ENCODE results near the gene UBR3. TPM values are rescaled to one million over a fixed set of nuclear protein-coding genes. Genes with fewer than 3 reads are reported as not detected.
"Not testable (repeated sequence)": the region's sequence is repeated elsewhere in the genome, so short reads cannot be mapped to it uniquely, and the experiment has no call there.

Gene UBR3
- total RNA-seq, 2 donors from 2014 or later = 20.4 to 24.8 TPM

GRCh38 chr2:169946546-169946945 lies 119.3 kb downstream of the UBR3 start:
- H3K9me3 ChIP-seq (ENCODE audit: control insufficient read depth, low read length) = no peaks in the 10 kb centered on the region
- H3K4me1 ChIP-seq (ENCODE audit: control insufficient read depth, insufficient read depth, low read length) = peaks cover 3% of the 10 kb centered on the region
- DNase-seq = no peak
- H3K27me3 Mint-ChIP-seq (ENCODE audit: insufficient read depth) = no peaks in the 10 kb centered on the region
- H3K27ac Mint-ChIP-seq = no peak overlapping the region
- H3K9ac ChIP-seq (ENCODE audit: extremely low read depth, low read length, poor library complexity, severe bottlenecking) = no peak overlapping the region
- TF ChIP-seq, protein P1, sequence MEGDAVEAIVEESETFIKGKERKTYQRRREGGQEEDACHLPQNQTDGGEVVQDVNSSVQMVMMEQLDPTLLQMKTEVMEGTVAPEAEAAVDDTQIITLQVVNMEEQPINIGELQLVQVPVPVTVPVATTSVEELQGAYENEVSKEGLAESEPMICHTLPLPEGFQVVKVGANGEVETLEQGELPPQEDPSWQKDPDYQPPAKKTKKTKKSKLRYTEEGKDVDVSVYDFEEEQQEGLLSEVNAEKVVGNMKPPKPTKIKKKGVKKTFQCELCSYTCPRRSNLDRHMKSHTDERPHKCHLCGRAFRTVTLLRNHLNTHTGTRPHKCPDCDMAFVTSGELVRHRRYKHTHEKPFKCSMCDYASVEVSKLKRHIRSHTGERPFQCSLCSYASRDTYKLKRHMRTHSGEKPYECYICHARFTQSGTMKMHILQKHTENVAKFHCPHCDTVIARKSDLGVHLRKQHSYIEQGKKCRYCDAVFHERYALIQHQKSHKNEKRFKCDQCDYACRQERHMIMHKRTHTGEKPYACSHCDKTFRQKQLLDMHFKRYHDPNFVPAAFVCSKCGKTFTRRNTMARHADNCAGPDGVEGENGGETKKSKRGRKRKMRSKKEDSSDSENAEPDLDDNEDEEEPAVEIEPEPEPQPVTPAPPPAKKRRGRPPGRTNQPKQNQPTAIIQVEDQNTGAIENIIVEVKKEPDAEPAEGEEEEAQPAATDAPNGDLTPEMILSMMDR (conservative IDR thresholded peaks at IDR 0.05) = no peak
- no CpG with 5 or more reads among the region's 1 CpG for WGBS, 2 experiments (ENCODE audit: insufficient coverage in 1 of 2, insufficient read length in 1 of 2)
- no peak overlapping the region for H3K4me3 ChIP-seq (ENCODE audit: low read length)
- peaks cover 4% of the 10 kb centered on the region for H3K36me3 Mint-ChIP-seq (ENCODE audit: low read depth)
- H3K9me3 Mint-ChIP-seq = no peaks in the 10 kb centered on the region
- no peaks in the 10 kb centered on the region for H3K27me3 ChIP-seq (ENCODE audit: control insufficient read depth, insufficient read depth, low read length, poor library complexity, severe bottlenecking)
- no peak overlapping the region for H3K27ac ChIP-seq (ENCODE audit: low read depth, low read length)
- H3K4me3 Mint-ChIP-seq = no peak overlapping the region
- H3K36me3 ChIP-seq (ENCODE audit: control insufficient read depth, insufficient read depth, low read length) = peaks cover 4% of the 10 kb centered on the region
- H3K4me1 Mint-ChIP-seq = peaks cover 20% of the 10 kb centered on the region

DNA sequence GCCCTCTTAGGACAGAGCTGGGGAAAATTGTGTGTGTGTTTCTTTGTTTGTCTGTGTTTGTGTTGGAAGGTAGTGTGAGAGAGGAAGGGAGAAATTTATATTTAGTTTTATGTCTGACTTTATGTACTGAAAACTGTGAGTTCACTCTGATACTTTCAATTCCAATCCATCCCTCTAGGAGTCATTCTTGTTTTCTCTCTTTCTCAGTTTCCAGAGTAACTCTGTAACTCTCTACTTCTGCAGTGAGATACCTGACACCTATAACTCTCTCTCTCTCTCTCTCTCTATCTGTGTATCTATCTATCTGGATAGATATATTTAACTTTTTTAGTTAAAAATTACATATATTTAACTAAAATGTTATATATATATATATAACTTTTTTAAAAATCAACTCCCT lies 128.7 kb downstream of the UBR3 start:
- H3K27ac ChIP-seq (ENCODE audit: low read depth, low read length) = no peak overlapping the region
- no peaks in the 10 kb centered on the region for H3K4me1 ChIP-seq (ENCODE audit: control insufficient read depth, insufficient read depth, low read length)
- Mint-ChIP-seq H3K27ac (no peak overlapping the region), H3K4me1 (peaks cover 6% of the 10 kb centered on the region), H3K9me3 (no peaks in the 10 kb centered on the region), H3K36me3 (ENCODE audit: low read depth) (peaks cover 22% of the 10 kb centered on the region), H3K27me3 (ENCODE audit: insufficient read depth) (no peaks in the 10 kb centered on the region), H3K4me3 (no peak overlapping the region)
- H3K27me3 ChIP-seq (ENCODE audit: control insufficient read depth, insufficient read depth, low read length, poor library complexity, severe bottlenecking) = no peaks in the 10 kb centered on the region
- H3K9ac ChIP-seq (ENCODE audit: extremely low read depth, low read length, poor library complexity, severe bottlenecking) = no peak overlapping the region
- peaks cover 17% of the 10 kb centered on the region for H3K36me3 ChIP-seq (ENCODE audit: control insufficient read depth, insufficient read depth, low read length)
- peaks cover 5% of the 10 kb centered on the region for H3K9me3 ChIP-seq (ENCODE audit: control insufficient read depth, low read length)
- no peak for DNase-seq
- TF ChIP-seq, protein P1 (conservative IDR thresholded peaks at IDR 0.05) = peak; percentile 22
- H3K4me3 ChIP-seq (ENCODE audit: low read length) = no peak overlapping the region

- DNase-seq; H3K27me3 ChIP-seq (ENCODE audit: control insufficient read depth, insufficient read depth, low read length, poor library complexity, severe bottlenecking); H3K27ac Mint-ChIP-seq; H3K4me1 ChIP-seq (ENCODE audit: control insufficient read depth, insufficient read depth, low read length); H3K9ac ChIP-seq (ENCODE audit: extremely low read depth, low read length, poor library complexity, severe bottlenecking); H3K4me3 Mint-ChIP-seq; H3K4me3 ChIP-seq (ENCODE audit: low read length); H3K27ac ChIP-seq (ENCODE audit: low read depth, low read length); H3K4me1 Mint-ChIP-seq; H3K27me3 Mint-ChIP-seq (ENCODE audit: insufficient read depth); H3K9me3 ChIP-seq (ENCODE audit: control insufficient read depth, low read length); H3K9me3 Mint-ChIP-seq: not testable (repeated sequence)
- WGBS, 2 experiments (ENCODE audit: insufficient coverage in 1 of 2, insufficient read length in 1 of 2) = 95% methylated on average over 4 of the region's 5 CpGs; no CpG with 5 or more reads in 1 of the 2 experiments
- H3K36me3 Mint-ChIP-seq (ENCODE audit: low read depth) = peaks cover 30% of the 10 kb centered on the region
- H3K36me3 ChIP-seq (ENCODE audit: control insufficient read depth, insufficient read depth, low read length) = peaks cover 17% of the 10 kb centered on the region
Measured at GRCh38 chr2:169957219-169957618, 130.0 kb downstream of the UBR3 start.

- peaks cover 29% of the 10 kb centered on the region for H3K36me3 Mint-ChIP-seq (ENCODE audit: low read depth)
- no peaks in the 10 kb centered on the region for H3K4me1 ChIP-seq (ENCODE audit: control insufficient read depth, insufficient read depth, low read length)
- H3K27ac ChIP-seq (ENCODE audit: low read depth, low read length) = no peak overlapping the region
- DNase-seq = no peak
- H3K9me3 Mint-ChIP-seq = no peaks in the 10 kb centered on the region
- H3K9ac ChIP-seq (ENCODE audit: extremely low read depth, low read length, poor library complexity, severe bottlenecking) = no peak overlapping the region
- no peak overlapping the region for H3K4me3 Mint-ChIP-seq
- no peaks in the 10 kb centered on the region for H3K27me3 Mint-ChIP-seq (ENCODE audit: insufficient read depth)
- H3K4me3 ChIP-seq (ENCODE audit: low read length) = no peak overlapping the region
- H3K27ac Mint-ChIP-seq = no peak overlapping the region
- H3K9me3 ChIP-seq (ENCODE audit: control insufficient read depth, low read length) = peaks cover 4% of the 10 kb centered on the region
- WGBS, 2 experiments (ENCODE audit: insufficient coverage in 1 of 2, insufficient read length in 1 of 2) = 99 to 100% methylated on average over 1 to 4 of the region's 4 CpGs
- no peaks in the 10 kb centered on the region for H3K27me3 ChIP-seq (ENCODE audit: control insufficient read depth, insufficient read depth, low read length, poor library complexity, severe bottlenecking)
- TF ChIP-seq, protein P1 (conservative IDR thresholded peaks at IDR 0.05) = no peak
- H3K4me1 Mint-ChIP-seq = peaks cover 8% of the 10 kb centered on the region
- peaks cover 13% of the 10 kb centered on the region for H3K36me3 ChIP-seq (ENCODE audit: control insufficient read depth, insufficient read depth, low read length)
Measured at GRCh38 chr2:169961911-169962310, 134.7 kb downstream of the UBR3 start.

Data from endodermal cell (in vitro differentiated cells).